Midbrain (tissue), 1 donor: ENCODE measurements around the gene RAB3IL1.

ENCODE experiments used
- DNase-seq: peaks from one replicate; lab custom pipeline; 2025; lab: John Stamatoyannopoulos, UW

The RAB3IL1 gene

GRCh38 chr11:61919705-61920631 is 2.6 kb upstream of the RAB3IL1 start:
- no peak for DNase-seq

GRCh38 chr11:61918938-61919704 is 1.8 kb upstream of the RAB3IL1 start:
- no peak for DNase-seq

- DNase-seq = no peak
Measured at GRCh38 chr11:61918251-61918937, 1.0 kb upstream of the RAB3IL1 start.

- DNase-seq = no peak
Measured at GRCh38 chr11:61916737-61917333, 531 bp downstream of the RAB3IL1 start.

GRCh38 chr11:61914471-61915171 is 2.7 kb downstream of the RAB3IL1 start:
- no peak for DNase-seq

- no peak for DNase-seq
Measured at GRCh38 chr11:61913699-61914395, 3.5 kb downstream of the RAB3IL1 start.

- no peak for DNase-seq
Measured at GRCh38 chr11:61912991-61913698, 4.2 kb downstream of the RAB3IL1 start.

GRCh38 chr11:61912530-61912898 is 4.9 kb downstream of the RAB3IL1 start:
- no peak for DNase-seq

- no peak for DNase-seq
Measured at GRCh38 chr11:61911701-61912529, 5.5 kb downstream of the RAB3IL1 start.

- DNase-seq = no peak
Measured at GRCh38 chr11:61911128-61911700, 6.2 kb downstream of the RAB3IL1 start.

- no peak for DNase-seq
Measured at GRCh38 chr11:61910187-61911127, 6.9 kb downstream of the RAB3IL1 start.

- peak; percentile 18 for DNase-seq
Measured at GRCh38 chr11:61908730-61909316, 8.5 kb downstream of the RAB3IL1 start.

GRCh38 chr11:61907871-61908729 is 9.3 kb downstream of the RAB3IL1 start:
- no peak for DNase-seq

- DNase-seq = no peak
Measured at GRCh38 chr11:61907282-61907681, 10.1 kb downstream of the RAB3IL1 start.

- no peak for DNase-seq
Measured at GRCh38 chr11:61906522-61906909, 10.8 kb downstream of the RAB3IL1 start.

GRCh38 chr11:61905801-61906521 is 11.4 kb downstream of the RAB3IL1 start:
- DNase-seq = no peak
